IPS-18c (cell line): ENCODE data around the gene SRC.

Source experiments
- H3K4me3 ChIP-seq: 2 replicates; pipeline ENCODE4 v1.7.0; 2013; ENCODE audit warnings: low read depth, mild to moderate bottlenecking, low read length, moderate library complexity; ENCODE audit not compliant: insufficient read depth
- H3K9me3 ChIP-seq: one replicate; pipeline ENCODE4 v1.6.1; 2013; ENCODE audit warnings: mild to moderate bottlenecking, low read length, moderate library complexity; ENCODE audit not compliant: control insufficient read depth, insufficient read depth

The SRC gene

GRCh38 chr20:37436527-37437186, 90.7 kb downstream of the SRC start:
- no peak overlapping the region for H3K4me3 ChIP-seq
- no peaks in the 10 kb centered on the region for H3K9me3 ChIP-seq

- no peaks in the 10 kb centered on the region for H3K9me3 ChIP-seq
Measured at GRCh38 chr20:37437676-37438075, 91.7 kb downstream of the SRC start.

GRCh38 chr20:37438464-37439222, 92.7 kb downstream of the SRC start:
- Histone ChIP-seq H3K9me3 (no peaks in the 10 kb centered on the region), H3K4me3 (no peak overlapping the region)

More at GRCh38 chr20:37437676-37438075, 91.7 kb downstream of the SRC start:
- no peak overlapping the region for H3K4me3 ChIP-seq

- H3K4me3 ChIP-seq: no peak overlapping the region
- H3K9me3 ChIP-seq: no peaks in the 10 kb centered on the region
Measured at GRCh38 chr20:37439223-37439933, 93.4 kb downstream of the SRC start.

GRCh38 chr20:37441023-37441422, 95.1 kb downstream of the SRC start:
- H3K4me3 ChIP-seq: no peak overlapping the region
- no peaks in the 10 kb centered on the region for H3K9me3 ChIP-seq

GRCh38 chr20:37442547-37442946, 96.6 kb downstream of the SRC start:
- H3K4me3 ChIP-seq: no peak overlapping the region
- H3K9me3 ChIP-seq: no peaks in the 10 kb centered on the region

GRCh38 chr20:37442986-37443385, 97.0 kb downstream of the SRC start:
- Histone ChIP-seq H3K9me3 (no peaks in the 10 kb centered on the region), H3K4me3 (no peak overlapping the region)

- H3K9me3 ChIP-seq: no peaks in the 10 kb centered on the region
- H3K4me3 ChIP-seq: no peak overlapping the region
Measured at GRCh38 chr20:37443596-37443995, 97.7 kb downstream of the SRC start.

- Histone ChIP-seq H3K4me3 (no peak overlapping the region), H3K9me3 (no peaks in the 10 kb centered on the region)
Measured at GRCh38 chr20:37445041-37445440, 99.1 kb downstream of the SRC start.

- H3K9me3 ChIP-seq: no peaks in the 10 kb centered on the region
- H3K4me3 ChIP-seq: no peak overlapping the region
Measured at GRCh38 chr20:37446286-37447032, 100.5 kb downstream of the SRC start.

- no peaks in the 10 kb centered on the region for H3K9me3 ChIP-seq
- H3K4me3 ChIP-seq: no peak overlapping the region
Measured at GRCh38 chr20:37447688-37448087, 101.7 kb downstream of the SRC start.

- Histone ChIP-seq H3K4me3 (no peak overlapping the region), H3K9me3 (no peaks in the 10 kb centered on the region)
Measured at GRCh38 chr20:37449276-37449675, 103.3 kb downstream of the SRC start.

GRCh38 chr20:37450344-37450743, 104.4 kb downstream of the SRC start:
- no peaks in the 10 kb centered on the region for H3K9me3 ChIP-seq
- no peak overlapping the region for H3K4me3 ChIP-seq

- no peaks in the 10 kb centered on the region for H3K9me3 ChIP-seq
- no peak overlapping the region for H3K4me3 ChIP-seq
Measured at GRCh38 chr20:37451616-37452015, 105.7 kb downstream of the SRC start.

- Histone ChIP-seq H3K4me3 (no peak overlapping the region), H3K9me3 (no peaks in the 10 kb centered on the region)
Measured at GRCh38 chr20:37452236-37452635, 106.3 kb downstream of the SRC start.

- Histone ChIP-seq H3K4me3 (no peak overlapping the region), H3K9me3 (no peaks in the 10 kb centered on the region)
Measured at GRCh38 chr20:37453288-37453687, 107.3 kb downstream of the SRC start.

- no peaks in the 10 kb centered on the region for H3K9me3 ChIP-seq
Measured at GRCh38 chr20:37453836-37454235, 107.9 kb downstream of the SRC start.

More at GRCh38 chr20:37453836-37454235, 107.9 kb downstream of the SRC start:
- no peak overlapping the region for H3K4me3 ChIP-seq
